HCT116 (cell line): ENCODE measurements around the gene PRR23E. TPM values are rescaled to one million over a fixed set of nuclear protein-coding genes. Genes with fewer than 3 reads are reported as not detected.

ENCODE experiments used
- ATAC-seq: fragments of 200-7000 bp; cut with Tn5 transposase; 2 replicates; pipeline ENCODE4 v1.9.1; 2020; ENCODE audit warnings: mild to moderate bottlenecking, moderate library complexity
- BruUV-seq: library from RNA; stranded (reverse); fragments of 400-500 nt; replicated peaks from 2 replicates; lab custom pipeline; 2021; lab: Mats Ljungman, UMichigan
- CTCF ChIA-PET: fragments of 300-600 bp; sonication (Branson Sonifier 250); formaldehyde crosslinking; loops from one replicate; lab custom pipeline; 2021; ENCODE audit warnings: antibody characterized with exemption; lab: Charles Lee
- POLR2A ChIA-PET: fragments of 300-600, 350-600 bp; sonication (Branson Sonifier 250); formaldehyde crosslinking; loops from one replicate; lab custom pipeline; 2021; ENCODE audit warnings: antibody characterized with exemption; lab: Charles Lee
- RAD21 ChIA-PET, 2 experiments: fragments of 300-600 bp; sonication (Branson Sonifier 250); formaldehyde crosslinking; loops; one replicate each; lab custom pipeline; 2023; ENCODE audit warnings: low total read pairs in 2 of 2; ENCODE audit not compliant: uncharacterized antibody in 2 of 2, unreplicated experiment in 2 of 2, low non-redundant PET in 1 of 2; lab: Charles Lee
- DNase-seq: peaks from one replicate; pipeline ENCODE4 v3.0.0-alpha.2; 2010; ENCODE audit warnings: low read depth, low spot score
- H2AFZ ChIP-seq: fragments of 200-600 bp; shearing (Covaris generic), sonication (generic); 2 replicates; pipeline ENCODE4 v1.6.1; 2017; ENCODE audit warnings: low read depth, mixed run types, mixed read lengths, antibody characterized with exemption, low read length; ENCODE audit not compliant: poor library complexity, severe bottlenecking
- H3K27ac ChIP-seq: 2 replicates; pipeline ENCODE4 v1.5.1; 2012; ENCODE audit warnings: low read depth, low read length
- H3K27me3 ChIP-seq: fragments of 200-600 bp; sonication (generic); 2 replicates; pipeline ENCODE4 v1.6.1; 2016; ENCODE audit warnings: mixed run types, low read length, mixed read lengths; ENCODE audit not compliant: insufficient read depth
- H3K36me3 ChIP-seq, 2 experiments: fragments of 200-500 bp in 1 of 2; fragments of 200-600 bp in 1 of 2; sonication (Bioruptor generic) in 1 of 2; sonication (generic) in 1 of 2; 2 replicates each; pipeline versions ENCODE4 v1.5.1 to v1.6.1; 2014 to 2016; ENCODE audit warnings: low read length in 2 of 2, inconsistent platforms in 1 of 2, mixed read lengths in 1 of 2, mixed run types in 1 of 2; ENCODE audit not compliant: insufficient read depth in 2 of 2, control insufficient read depth in 1 of 2
- H3K4me1 ChIP-seq, 2 experiments: fragments of 200-600 bp in 1 of 2; sonication (generic) in 1 of 2; 2 replicates each; pipeline versions ENCODE4 v1.5.1 to v1.6.1; 2012 to 2017; ENCODE audit warnings: low read length in 2 of 2, inconsistent platforms in 1 of 2, mild to moderate bottlenecking in 1 of 2, mixed read lengths in 1 of 2, mixed run types in 1 of 2, moderate library complexity in 1 of 2; ENCODE audit not compliant: insufficient read depth in 2 of 2, control insufficient read depth in 1 of 2
- H3K4me2 ChIP-seq: fragments of 200-600 bp; sonication (generic); 2 replicates; pipeline ENCODE4 v1.6.1; 2017; ENCODE audit warnings: mixed run types, low read length, mixed read lengths
- H3K4me3 ChIP-seq, 2 experiments: fragments of 200-600 bp in 1 of 2; sonication (generic) in 1 of 2; replicated peaks in 1 of 2; 2 replicates each; pipeline ENCODE4 v1.5.1; 2011 to 2016; ENCODE audit warnings: low read length in 2 of 2, control low read depth in 1 of 2, low read depth in 1 of 2, mild to moderate bottlenecking in 1 of 2, mixed read lengths in 1 of 2, mixed run types in 1 of 2
- H3K79me2 ChIP-seq: fragments of 200-600 bp; sonication (generic); 2 replicates; pipeline ENCODE4 v1.6.1; 2017; ENCODE audit warnings: mild to moderate bottlenecking, mixed run types, low read length, moderate library complexity, mixed read lengths; ENCODE audit not compliant: insufficient read depth
- H3K9ac ChIP-seq: fragments of 200-600 bp; sonication (generic); 2 replicates; pipeline ENCODE4 v1.6.1; 2016; ENCODE audit warnings: low read length, mixed read lengths
- H3K9me2 ChIP-seq: fragments of 200-600 bp; sonication (generic), shearing (Covaris generic); 2 replicates; pipeline ENCODE4 v1.6.1; 2017; ENCODE audit warnings: mixed run types, mild to moderate bottlenecking, moderate library complexity; ENCODE audit not compliant: insufficient read depth
- H3K9me3 ChIP-seq, 2 experiments: fragments of 200-500 bp in 1 of 2; fragments of 200-600 bp in 1 of 2; sonication (Bioruptor generic) in 1 of 2; sonication (generic) in 1 of 2; 2 replicates each; pipeline ENCODE4 v1.6.1; 2014 to 2017; ENCODE audit warnings: low read length in 2 of 2, mixed read lengths in 2 of 2, inconsistent platforms in 1 of 2, low read depth in 1 of 2, mild to moderate bottlenecking in 1 of 2, mixed run types in 1 of 2, moderate library complexity in 1 of 2; ENCODE audit not compliant: control insufficient read depth in 1 of 2, insufficient read depth in 1 of 2
- H4K20me1 ChIP-seq: fragments of 200-600 bp; sonication (generic), shearing (Covaris generic); 2 replicates; pipeline ENCODE4 v1.6.1; 2017; ENCODE audit warnings: mixed run types, mild to moderate bottlenecking, moderate library complexity; ENCODE audit not compliant: insufficient read depth
- CBX3 ChIP-seq: IDR thresholded peaks from 2 replicates; pipeline ENCODE4 v1.6.1; 2012; ENCODE audit warnings: low read depth
- CEBPB ChIP-seq: IDR thresholded peaks from 2 replicates; pipeline ENCODE4 v1.6.1; 2012; ENCODE audit warnings: low read depth
- CTCF ChIP-seq, 3 experiments: fragments of 200-600 bp in 1 of 3; sonication (generic) in 1 of 3; IDR thresholded peaks in 2 of 3; conservative IDR thresholded peaks in 1 of 3; 2 replicates each; pipeline ENCODE4 v1.5.1; 2012 to 2017; ENCODE audit warnings: low read depth in 2 of 3, low read length in 2 of 3, antibody characterized with exemption in 1 of 3, borderline replicate concordance in 1 of 3, control low read depth in 1 of 3, mild to moderate bottlenecking in 1 of 3, mixed read lengths in 1 of 3, mixed run types in 1 of 3, moderate library complexity in 1 of 3; ENCODE audit not compliant: insufficient read depth in 1 of 3
- EGR1 ChIP-seq: IDR thresholded peaks from 2 replicates; pipeline ENCODE4 v1.6.1; 2012; ENCODE audit warnings: low read depth
- EZH2 ChIP-seq: fragments of 200-600 bp; sonication (generic); IDR thresholded peaks from 2 replicates; pipeline ENCODE4 v1.6.1; 2017; ENCODE audit warnings: antibody characterized with exemption, mixed run types
- POLR2A ChIP-seq: IDR thresholded peaks from 2 replicates; pipeline ENCODE4 v1.7.0; 2011; ENCODE audit warnings: borderline replicate concordance; ENCODE audit not compliant: insufficient read depth, insufficient read length; ENCODE audit errors: extremely low read depth
- POLR2AphosphoS5 ChIP-seq: IDR thresholded peaks from 2 replicates; pipeline ENCODE4 v1.6.1; 2011; ENCODE audit warnings: mild to moderate bottlenecking, low read depth, low read length, moderate library complexity
- RAD21 ChIP-seq: IDR thresholded peaks from 2 replicates; pipeline ENCODE4 v1.6.1; 2012; ENCODE audit warnings: low read depth, mild to moderate bottlenecking
- REST ChIP-seq: IDR thresholded peaks from 2 replicates; pipeline ENCODE4 v1.6.1; 2012; ENCODE audit warnings: low read depth
- SIN3A ChIP-seq: IDR thresholded peaks from 2 replicates; pipeline ENCODE4 v1.6.1; 2012; ENCODE audit warnings: low read depth
- SRF ChIP-seq: IDR thresholded peaks from 2 replicates; pipeline ENCODE4 v1.6.1; 2012; ENCODE audit warnings: low read depth
- TCF7L2 ChIP-seq: IDR thresholded peaks from 2 replicates; pipeline ENCODE4 v1.7.0; 2011; ENCODE audit warnings: borderline replicate concordance, inconsistent platforms; ENCODE audit not compliant: insufficient read depth, insufficient read length; ENCODE audit errors: extremely low read depth
- ZBTB33 ChIP-seq: IDR thresholded peaks from 2 replicates; pipeline ENCODE4 v1.6.1; 2011; ENCODE audit warnings: mild to moderate bottlenecking, low read length, moderate library complexity; ENCODE audit not compliant: insufficient replicate concordance; ENCODE audit errors: extremely low read depth
- intact Hi-C: fragments of 100-400 bp; cut with micrococcal nuclease; formaldehyde crosslinking; loops from 2 replicates; pipeline ENCODE4 v1.10.0; 2022
- total RNA-seq: library from RNA; stranded (reverse); gene quantifications from one replicate; pipeline ENCODE4 v1.2.1, GENCODE V29; 2021; ENCODE audit not compliant: unreplicated experiment

The PRR23E gene
- total RNA-seq, 1 experiment from 2014 or later = not detected

- no peak for TF ChIP-seq SIN3A
- TF ChIP-seq CEBPB = no peak
- TF ChIP-seq EZH2 = no peak
- no peak for TF ChIP-seq CTCF (IDR thresholded peaks at IDR 0.05 in 2 of 3, conservative IDR thresholded peaks at IDR 0.05 in 1 of 3; ENCODE audit: borderline replicate concordance in 1 of 3, insufficient read depth in 1 of 3, low read depth in 2 of 3, low read length in 2 of 3)
- TF ChIP-seq POLR2AphosphoS5 = no peak
Observed at GRCh38 chr3:127212231-127212630, 19.3 kb downstream of the PRR23E start (continued).

GRCh38 chr3:127212711-127213110 is 19.8 kb downstream of the PRR23E start:
- no peak for ATAC-seq
- ChIA-PET CTCF (no interaction called here), POLR2A (no interaction called here), RAD21 (no interaction called here)
- BruUV-seq = no TSS peak
- Histone ChIP-seq H2AFZ (no peak overlapping the region), H4K20me1 (no peaks in the 10 kb centered on the region), H3K27me3 (no peaks in the 10 kb centered on the region; the same call in 1 of the 2 replicates), H3K4me1 (peaks cover 0 to 7% of the 10 kb centered on the region in 2 experiments; a peak in 2 of 4 replicates), H3K79me2 (no peaks in the 10 kb centered on the region), H3K9ac (no peak overlapping the region), H3K4me2 (no peak overlapping the region), H3K27ac (no peak overlapping the region), H3K4me3 (no peak overlapping the region), H3K36me3 (no peaks in the 10 kb centered on the region), H3K9me3 (no peaks in the 10 kb centered on the region), H3K9me2 (no peaks in the 10 kb centered on the region)
- intact Hi-C loops = no loop called here
- DNase-seq = no peak
- TF ChIP-seq EZH2 = no peak
- no peak for TF ChIP-seq EGR1
- TF ChIP-seq POLR2AphosphoS5 = no peak
- no peak for TF ChIP-seq CBX3
- TF ChIP-seq TCF7L2 = no peak
- no peak for TF ChIP-seq REST
- TF ChIP-seq CEBPB = no peak
- no peak for TF ChIP-seq ZBTB33
- no peak for TF ChIP-seq SRF
- no peak for TF ChIP-seq RAD21
- TF ChIP-seq POLR2A = no peak
